ENCODE measurements around the gene DYNC1I2.

The DYNC1I2 gene

GRCh38 chr2:171687287-171688128 is at the start of gene DYNC1I2:
DYNC1I2 (plus strand) TSS chr2:171687469; CDS start chr2:171690156, 2,687 bp downstream.
- DNase-seq: peak; percentile 96
- in situ Hi-C loops (cut with HindIII; ENCODE audit: low pct_ligation_motif_present, low pct_unique_long_range_greater_than_20kb, low sequenced_read_pairs): no loop called here

- in situ Hi-C loops (cut with HindIII; ENCODE audit: low pct_ligation_motif_present, low pct_unique_long_range_greater_than_20kb, low sequenced_read_pairs): no loop called here
- no peak for DNase-seq
These were observed 35.4 kb upstream of the DYNC1I2 start for GRCh38 chr2:171651667-171652415.

GRCh38 chr2:171652416-171652785 is 34.9 kb upstream of the DYNC1I2 start:
- in situ Hi-C loops (cut with HindIII; ENCODE audit: low pct_ligation_motif_present, low pct_unique_long_range_greater_than_20kb, low sequenced_read_pairs): no loop called here
- no peak for DNase-seq

GRCh38 chr2:171655586-171655985 is 31.7 kb upstream of the DYNC1I2 start:
- DNase-seq: no peak
- in situ Hi-C loops (cut with HindIII; ENCODE audit: low pct_ligation_motif_present, low pct_unique_long_range_greater_than_20kb, low sequenced_read_pairs): no loop called here

GRCh38 chr2:171667041-171667440 is 20.2 kb upstream of the DYNC1I2 start:
- in situ Hi-C loops (cut with HindIII; ENCODE audit: low pct_ligation_motif_present, low pct_unique_long_range_greater_than_20kb, low sequenced_read_pairs): no loop called here
- no peak for DNase-seq

- in situ Hi-C loops (cut with HindIII; ENCODE audit: low pct_ligation_motif_present, low pct_unique_long_range_greater_than_20kb, low sequenced_read_pairs): no loop called here
- DNase-seq: no peak
These were observed 19.1 kb upstream of the DYNC1I2 start for GRCh38 chr2:171668183-171668582.

- no peak for DNase-seq
- in situ Hi-C loops (cut with HindIII; ENCODE audit: low pct_ligation_motif_present, low pct_unique_long_range_greater_than_20kb, low sequenced_read_pairs): no loop called here
These were observed 18.1 kb upstream of the DYNC1I2 start for GRCh38 chr2:171669121-171669520.

- no peak for DNase-seq
- in situ Hi-C loops (cut with HindIII; ENCODE audit: low pct_ligation_motif_present, low pct_unique_long_range_greater_than_20kb, low sequenced_read_pairs): no loop called here
These were observed 16.6 kb upstream of the DYNC1I2 start for GRCh38 chr2:171670655-171671054.

- no peak for DNase-seq
- in situ Hi-C loops (cut with HindIII; ENCODE audit: low pct_ligation_motif_present, low pct_unique_long_range_greater_than_20kb, low sequenced_read_pairs): no loop called here
These were observed 15.4 kb upstream of the DYNC1I2 start for GRCh38 chr2:171671867-171672266.

GRCh38 chr2:171673905-171674304 is 13.4 kb upstream of the DYNC1I2 start:
- in situ Hi-C loops (cut with HindIII; ENCODE audit: low pct_ligation_motif_present, low pct_unique_long_range_greater_than_20kb, low sequenced_read_pairs): no loop called here
- DNase-seq: no peak

- DNase-seq: no peak
- in situ Hi-C loops (cut with HindIII; ENCODE audit: low pct_ligation_motif_present, low pct_unique_long_range_greater_than_20kb, low sequenced_read_pairs): no loop called here
These were observed 11.4 kb upstream of the DYNC1I2 start for GRCh38 chr2:171675810-171676345.

- in situ Hi-C loops (cut with HindIII; ENCODE audit: low pct_ligation_motif_present, low pct_unique_long_range_greater_than_20kb, low sequenced_read_pairs): no loop called here
- DNase-seq: no peak
These were observed 8.7 kb upstream of the DYNC1I2 start for GRCh38 chr2:171678619-171679018.

- DNase-seq: no peak
- in situ Hi-C loops (cut with HindIII; ENCODE audit: low pct_ligation_motif_present, low pct_unique_long_range_greater_than_20kb, low sequenced_read_pairs): no loop called here
These were observed 828 bp downstream of the DYNC1I2 start for GRCh38 chr2:171688129-171688465.

- in situ Hi-C loops (cut with HindIII; ENCODE audit: low pct_ligation_motif_present, low pct_unique_long_range_greater_than_20kb, low sequenced_read_pairs): no loop called here
These were observed 5.1 kb downstream of the DYNC1I2 start for GRCh38 chr2:171692331-171692730.

GRCh38 chr2:171702781-171703556 is 15.7 kb downstream of the DYNC1I2 start:
- in situ Hi-C loops (cut with HindIII; ENCODE audit: low pct_ligation_motif_present, low pct_unique_long_range_greater_than_20kb, low sequenced_read_pairs): loop anchor here (25.0 kb wide), 1 partner anchor 409 kb away; the partner anchor contains the start of gene DLX2

More at GRCh38 chr2:171692331-171692730, 5.1 kb downstream of the DYNC1I2 start:
- no peak for DNase-seq

GRCh38 chr2:171703574-171704347 is 16.5 kb downstream of the DYNC1I2 start:
- in situ Hi-C loops (cut with HindIII; ENCODE audit: low pct_ligation_motif_present, low pct_unique_long_range_greater_than_20kb, low sequenced_read_pairs): loop anchor here (25.0 kb wide), 1 partner anchor 409 kb away; the partner anchor contains the start of gene DLX2
- peak; percentile 58 for DNase-seq

More at GRCh38 chr2:171702781-171703556, 15.7 kb downstream of the DYNC1I2 start:
- no peak for DNase-seq

- peak; percentile 41 for DNase-seq
- in situ Hi-C loops (cut with HindIII; ENCODE audit: low pct_ligation_motif_present, low pct_unique_long_range_greater_than_20kb, low sequenced_read_pairs): loop anchor here (25.0 kb wide), 1 partner anchor 406 kb away; the partner anchor contains the start of gene DLX2
These were observed 19.0 kb downstream of the DYNC1I2 start for GRCh38 chr2:171706152-171706803.
